Posterior vena cava (tissue), 2 donors: ENCODE results near the gene DUT. TPM values are rescaled to one million over a fixed set of nuclear protein-coding genes. Genes with fewer than 3 reads are reported as not detected.
"Not testable (repeated sequence)": the region's sequence is repeated elsewhere in the genome, so short reads cannot be mapped to it uniquely, and the experiment has no call there.

Experiments used
- DNase-seq: peaks from one replicate; pipeline ENCODE4 v3.0.0-alpha.2; 2020; ENCODE audit warnings: low spot score
- intact Hi-C, 2 donors: fragments of 100-400 bp; cut with DNase I; formaldehyde crosslinking; loops; one replicate each; pipeline versions ENCODE4 v1.14.1 to v1.14.2; 2022 to 2023
- total RNA-seq, 2 donors: library from RNA; stranded (reverse); fragmentation: NEBNext Ultra II Directional; extraction: Animal tissue kit (Norgen Biotek cat#: 25700); gene quantifications; one replicate each; pipeline ENCODE4 v1.2.1, GENCODE V29; 2021
- donor health status: DM: yes; HTN: yes; CAD: no.
- donor health status: DM: yes; HTN: yes; CAD: no.

DUT gene
- total RNA-seq, 2 donors from 2014 or later: 63.7 to 66.5 TPM

GRCh38 chr15:48324949-48325348 lies 6.3 kb upstream of the DUT start:
- no peak for DNase-seq
- intact Hi-C loops: no loop called here

- intact Hi-C loops: no loop called here
Measured at GRCh38 chr15:48325400-48325799, 5.8 kb upstream of the DUT start.

GRCh38 chr15:48326180-48326579 lies 5.0 kb upstream of the DUT start:
- DNase-seq, intact Hi-C loops: not testable (repeated sequence)

More at GRCh38 chr15:48325400-48325799, 5.8 kb upstream of the DUT start:
- no peak for DNase-seq

- intact Hi-C loops: no loop called here
- no peak for DNase-seq
Measured at GRCh38 chr15:48330105-48330785, 984 bp upstream of the DUT start.

- peak; percentile 88 for DNase-seq
- intact Hi-C loops: no loop called here
Measured at GRCh38 chr15:48331796-48332641, 790 bp downstream of the DUT start.

GRCh38 chr15:48332642-48333034 lies 1.4 kb downstream of the DUT start:
- intact Hi-C loops: no loop called here
- DNase-seq: no peak

GRCh38 chr15:48333540-48333939 lies 2.3 kb downstream of the DUT start:
- DNase-seq: no peak
- intact Hi-C loops: no loop called here

GRCh38 chr15:48334260-48334659 lies 3.0 kb downstream of the DUT start:
- no peak for DNase-seq
- intact Hi-C loops: no loop called here

- DNase-seq: no peak
- intact Hi-C loops: no loop called here
Measured at GRCh38 chr15:48336940-48337339, 5.7 kb downstream of the DUT start.

- no peak for DNase-seq
- intact Hi-C loops: no loop called here
Measured at GRCh38 chr15:48337607-48338006, 6.4 kb downstream of the DUT start.

GRCh38 chr15:48340111-48340510 lies 8.9 kb downstream of the DUT start:
- no peak for DNase-seq
- intact Hi-C loops: no loop called here

GRCh38 chr15:48343865-48344264 lies 12.6 kb downstream of the DUT start:
- intact Hi-C loops: no loop called here
- no peak for DNase-seq

- intact Hi-C loops: no loop called here
- no peak for DNase-seq
Measured at GRCh38 chr15:48345516-48345915, 14.3 kb downstream of the DUT start.

GRCh38 chr15:48352474-48353072 lies 21.3 kb downstream of the DUT start:
- intact Hi-C loops: no loop called here
- DNase-seq: no peak

GRCh38 chr15:48354694-48355303 lies 23.6 kb downstream of the DUT start:
- no peak for DNase-seq
- intact Hi-C loops: loop anchor here (5.0 kb wide), 2 partner anchors 288 to 448 kb away; no protein-coding TSS in a partner anchor

- intact Hi-C loops: loop anchor here (5.0 kb wide), 2 partner anchors 287 to 447 kb away; no protein-coding TSS in a partner anchor
- DNase-seq: no peak
Measured at GRCh38 chr15:48355377-48355776, 24.1 kb downstream of the DUT start.

- DNase-seq: no peak
- intact Hi-C loops: loop anchor here (5.0 kb wide), 2 partner anchors 284 to 444 kb away; no protein-coding TSS in a partner anchor
Measured at GRCh38 chr15:48358229-48359152, 27.3 kb downstream of the DUT start.

- DNase-seq: no peak
- intact Hi-C loops: loop anchor here in 1 of 2 donors (10.0 kb wide), 1 partner anchor 424 kb away; no protein-coding TSS in a partner anchor
Measured at GRCh38 chr15:48360841-48361240, 29.6 kb downstream of the DUT start.
